ENCODE data around the gene C1S.
"Not testable (repeated sequence)": the region's sequence is repeated elsewhere in the genome, so short reads cannot be mapped to it uniquely, and the experiment has no call there.

The C1S gene

DNA sequence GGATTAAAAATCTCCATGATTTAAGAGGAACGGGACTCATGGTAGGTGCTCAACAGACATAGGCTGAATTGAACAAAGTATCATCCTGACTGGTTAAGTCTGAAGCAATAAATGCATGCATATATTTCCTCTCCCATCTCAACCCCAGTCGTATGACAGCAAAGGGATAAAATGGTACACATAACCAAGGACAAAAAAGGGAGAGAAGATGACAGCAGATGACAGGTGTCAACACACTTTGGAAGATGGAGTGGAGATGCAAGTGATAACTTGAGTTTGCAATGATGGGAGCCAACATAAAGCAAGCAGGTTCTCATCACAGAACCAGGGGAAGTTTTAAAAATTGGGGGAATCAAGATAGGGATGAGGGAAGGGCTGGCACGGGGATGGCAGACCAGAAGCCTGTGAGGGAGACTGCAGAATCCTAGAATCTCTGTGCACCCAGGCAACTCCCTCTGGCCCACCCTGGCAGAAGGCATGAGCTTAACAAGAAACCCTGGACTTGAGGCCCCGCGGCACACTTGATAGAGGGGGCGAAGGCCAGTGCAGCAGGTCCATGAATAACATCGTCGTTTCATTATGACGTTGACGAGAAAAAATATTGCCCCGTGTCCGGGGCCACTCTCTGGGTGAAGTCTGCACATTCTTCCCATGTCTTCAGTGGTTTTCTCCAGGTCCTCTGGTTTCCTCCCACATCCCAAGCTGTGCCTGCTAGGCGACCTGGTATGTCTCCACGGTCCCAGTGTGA lies 43.5 kb downstream of the C1S start:
- no peak for DNase-seq (ENCODE audit: low read depth)

DNA sequence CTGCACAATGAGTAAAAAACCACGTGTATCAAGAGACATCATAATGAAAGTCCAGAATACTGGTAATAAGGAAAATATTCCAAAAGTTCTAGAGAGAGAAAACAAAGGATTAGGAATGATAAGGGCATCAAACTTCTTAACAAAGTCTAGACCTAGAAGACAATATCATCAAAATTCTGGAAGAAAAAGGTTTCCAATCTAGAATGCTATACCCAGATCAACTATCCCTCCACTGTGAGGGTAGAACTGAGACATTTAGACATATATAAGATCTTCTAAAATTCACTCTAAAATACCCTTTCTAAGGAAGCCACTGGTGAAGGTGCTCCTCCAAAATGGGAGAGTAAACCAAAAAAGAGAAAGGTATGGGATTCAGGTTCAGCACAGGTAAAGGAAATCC lies 45.6 kb downstream of the C1S start:
- DNase-seq (ENCODE audit: low read depth) = no peak

DNA sequence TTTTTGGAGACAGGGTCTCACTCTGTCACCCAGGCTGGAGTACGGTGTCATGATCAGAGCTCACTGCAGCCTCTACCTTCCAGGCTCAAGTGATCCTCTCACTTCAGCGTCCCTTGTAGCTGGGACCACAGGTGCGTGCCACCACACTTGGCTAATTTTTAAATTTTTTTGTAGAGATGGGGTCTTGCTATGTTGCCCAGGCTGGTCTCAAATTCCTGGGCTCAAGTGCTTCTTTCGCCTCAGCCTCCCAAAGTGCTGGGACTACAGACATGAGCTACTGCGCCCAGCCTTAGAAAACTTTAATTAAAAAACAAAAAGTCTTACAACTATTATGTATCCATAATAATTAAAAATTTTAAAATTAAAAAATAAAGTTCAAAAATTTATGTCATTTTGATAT lies 46.7 kb downstream of the C1S start:
- not testable (repeated sequence) for DNase-seq (ENCODE audit: low read depth)

DNA sequence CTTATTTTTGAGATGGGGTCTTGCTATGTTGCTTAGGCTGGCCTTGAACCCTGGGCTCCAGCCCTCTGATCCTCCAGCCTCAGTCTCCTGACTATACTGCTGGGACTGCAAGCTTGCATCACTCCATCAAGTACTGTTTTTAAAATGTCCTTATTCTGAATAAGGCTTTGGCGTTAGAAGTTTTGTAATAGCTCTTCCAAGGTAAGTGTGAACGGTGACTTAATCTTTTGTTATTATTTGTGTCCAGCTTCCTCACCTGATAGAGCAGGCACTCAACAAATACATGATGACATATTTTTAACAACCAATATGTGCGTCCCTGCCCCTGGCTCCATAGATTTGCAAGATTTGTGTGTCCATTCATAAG lies 47.1 kb downstream of the C1S start:
- DNase-seq (ENCODE audit: low read depth) = no peak

DNA sequence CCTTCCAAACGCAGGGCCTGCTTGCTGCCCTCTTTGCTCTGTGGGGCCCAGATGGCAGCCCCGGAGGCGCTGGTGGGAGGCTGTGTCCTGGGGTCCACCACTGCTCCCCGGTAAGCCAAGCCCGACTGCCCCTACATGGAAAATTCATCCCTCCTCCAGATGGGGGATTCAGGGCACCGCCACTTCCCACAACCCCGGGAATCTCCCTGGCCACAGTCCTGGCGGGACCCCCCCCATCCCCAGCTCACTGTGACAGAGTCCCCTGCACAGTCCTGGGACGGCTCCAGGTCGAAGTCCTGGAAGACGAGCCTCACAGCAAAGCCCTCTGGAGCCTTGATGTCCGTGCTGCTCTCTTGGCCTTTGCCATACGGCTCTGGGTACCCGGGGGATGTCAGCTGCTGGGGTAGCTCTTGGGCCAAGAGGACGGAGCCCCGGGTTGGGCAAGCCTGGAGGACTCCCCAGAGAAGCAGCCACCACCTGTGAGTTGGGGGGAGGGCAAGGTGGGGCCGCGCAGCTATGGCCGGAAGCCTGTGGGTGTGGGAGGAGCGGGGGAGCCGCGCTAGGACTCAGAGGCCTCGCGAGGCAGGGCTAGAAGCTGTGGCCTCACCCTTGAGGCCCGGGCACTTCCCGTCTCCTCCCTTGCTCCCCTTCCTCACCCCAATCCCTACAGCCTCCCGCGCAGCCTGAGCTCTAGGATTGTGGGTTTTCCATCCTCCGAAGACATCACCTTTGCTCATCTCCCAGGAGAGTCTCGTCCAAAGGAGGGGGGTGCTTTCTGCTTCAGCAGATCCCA lies 47.7 kb downstream of the C1S start:
- peak; percentile 41 for DNase-seq (ENCODE audit: low read depth)

DNA sequence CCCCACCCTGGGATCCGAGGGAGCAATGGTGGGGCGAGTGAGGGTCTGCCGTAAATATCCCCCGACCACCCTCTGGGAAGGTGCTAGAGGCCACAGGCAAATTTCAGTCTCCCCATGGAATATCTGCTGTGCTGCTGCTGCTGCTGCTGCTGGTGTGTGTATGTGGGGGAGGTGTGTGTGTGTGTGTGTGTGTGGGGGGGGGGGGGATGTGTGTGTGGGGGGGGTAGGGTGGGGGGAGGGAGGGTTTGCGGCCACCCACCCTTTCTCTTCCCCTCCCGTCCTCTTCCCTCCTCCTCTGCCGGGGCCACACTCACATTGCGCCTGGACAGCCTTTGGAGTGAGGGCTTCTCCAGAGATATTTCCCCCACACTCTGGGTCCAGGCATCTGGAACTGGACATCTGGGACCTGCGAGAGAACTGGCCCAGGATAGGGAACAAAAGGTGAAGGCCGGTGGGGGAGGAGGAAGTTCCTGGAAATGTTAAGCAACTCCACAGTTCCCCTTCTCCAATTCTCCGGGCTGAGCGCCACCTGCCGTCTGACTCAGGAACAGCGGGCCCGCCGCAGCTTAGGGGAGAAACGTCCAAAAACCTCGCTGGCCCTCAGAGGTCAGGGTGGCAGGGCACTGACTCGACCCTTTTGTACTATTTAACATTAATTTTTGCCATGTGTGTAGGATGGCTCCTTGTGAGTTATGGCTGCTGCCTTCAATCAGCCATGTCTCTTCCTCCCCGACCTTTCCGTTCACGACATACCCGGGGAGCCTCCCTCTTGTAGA lies 48.5 kb downstream of the C1S start, which contains the start of gene C1RL:
Gene C1RL, minus strand, starts transcription at position 419 of the 776 bp plus-strand sequence. Its CDS starts 34 bp downstream, at position 385.
- DNase-seq (ENCODE audit: low read depth) = peak; percentile 69

DNA sequence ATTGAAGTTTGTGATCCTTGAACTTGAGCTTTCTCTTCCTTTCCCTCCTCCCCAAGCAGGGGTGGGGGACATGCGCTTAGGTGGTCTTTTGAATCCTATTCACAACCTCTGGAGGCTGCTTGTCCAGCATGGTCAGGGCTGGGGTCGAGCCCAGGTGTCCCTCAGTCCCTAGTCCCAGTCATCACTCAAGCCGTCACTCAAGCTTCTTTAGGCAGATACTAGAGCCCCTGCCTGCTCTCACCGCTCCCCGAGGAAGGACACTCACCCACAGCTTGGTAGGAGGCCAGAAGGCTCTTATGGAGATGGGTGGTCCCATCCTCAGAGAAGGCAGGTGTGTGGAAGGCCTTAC lies 49.0 kb downstream of the C1S start:
- no peak for DNase-seq (ENCODE audit: low read depth)

DNA sequence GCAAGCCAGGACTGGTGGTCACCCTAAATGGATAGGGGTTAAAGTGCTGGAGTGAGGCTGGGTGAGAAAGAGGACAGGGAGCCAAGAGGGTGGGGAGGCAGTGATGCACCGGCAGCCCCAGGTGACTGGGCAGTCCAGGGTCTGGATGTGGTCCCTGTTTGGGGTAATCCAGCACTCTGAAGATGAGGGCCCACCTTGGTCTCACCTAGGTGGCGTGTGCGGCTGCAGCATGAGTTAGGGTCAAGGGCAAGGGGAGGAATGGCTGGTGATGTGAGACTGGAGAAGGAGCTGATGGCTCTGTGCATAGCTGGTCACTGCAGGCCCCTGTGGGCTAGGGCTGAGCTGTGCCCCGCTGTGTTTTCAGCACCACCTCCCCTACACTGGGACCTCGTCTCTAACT lies 50.1 kb downstream of the C1S start:
- no peak for DNase-seq (ENCODE audit: low read depth)

DNA sequence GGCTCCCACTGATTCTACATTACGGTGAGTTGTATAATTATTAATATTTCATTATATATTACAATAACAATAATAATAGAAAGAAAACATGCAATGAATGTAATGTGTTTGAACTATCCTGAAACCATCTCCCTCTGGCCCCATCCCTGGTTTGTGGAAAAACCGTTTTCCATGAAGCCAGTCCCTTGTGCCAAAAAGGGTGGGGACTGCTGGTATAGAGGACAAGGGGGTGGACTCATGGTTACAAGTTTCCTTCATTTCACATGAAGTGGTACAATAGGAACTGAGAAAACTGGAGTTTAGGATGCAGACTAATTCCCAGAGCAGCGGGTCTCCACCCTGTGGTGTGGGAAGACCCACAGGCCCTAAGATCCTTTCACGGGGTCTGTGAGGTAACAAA lies 51.5 kb downstream of the C1S start:
- no peak for DNase-seq (ENCODE audit: low read depth)

DNA sequence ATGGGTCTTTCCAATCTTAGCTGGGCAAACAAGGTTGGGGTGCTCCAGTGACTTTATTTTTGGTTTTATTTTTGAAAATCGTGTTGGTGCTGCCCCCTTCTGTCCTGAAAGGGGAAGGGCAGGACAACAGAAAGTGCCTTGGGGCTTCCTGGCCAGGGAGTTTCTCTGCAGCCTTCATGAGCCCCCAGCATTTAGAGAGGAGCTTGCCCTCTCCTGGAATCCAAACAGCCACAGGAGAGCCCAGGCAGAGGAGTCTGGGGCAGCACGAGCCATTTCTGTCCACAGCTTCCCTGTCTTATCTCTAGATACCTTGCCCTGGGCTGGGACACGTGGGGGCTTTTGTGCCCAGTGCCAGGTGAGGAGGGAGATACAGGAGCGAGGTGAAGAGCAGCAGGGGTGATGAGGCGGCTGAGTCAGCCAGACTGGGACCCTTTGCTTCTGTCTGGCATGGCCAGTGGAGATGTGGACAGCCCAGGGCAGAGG lies 52.9 kb downstream of the C1S start:
- peak; percentile 13 for DNase-seq (ENCODE audit: low read depth)

DNA sequence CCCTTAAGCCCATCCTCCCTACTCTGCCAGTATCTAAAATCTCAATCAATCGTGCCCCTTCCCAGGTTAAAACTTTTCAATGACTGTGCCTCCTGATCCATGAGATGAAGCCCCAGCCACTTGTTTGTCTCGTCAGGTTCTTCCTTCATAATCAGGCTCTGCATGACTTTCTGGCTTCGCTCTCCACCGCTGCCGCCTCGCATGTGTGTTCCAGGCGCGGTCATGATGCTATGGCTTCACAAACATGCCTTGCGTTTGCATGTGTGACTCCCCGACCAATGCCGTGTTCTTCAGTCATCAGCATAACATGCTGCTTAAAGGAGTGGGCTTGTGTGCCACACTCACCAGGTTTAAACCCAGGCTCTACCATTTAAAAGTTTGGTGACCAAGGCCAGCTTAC lies 53.5 kb downstream of the C1S start:
- DNase-seq (ENCODE audit: low read depth) = no peak

DNA sequence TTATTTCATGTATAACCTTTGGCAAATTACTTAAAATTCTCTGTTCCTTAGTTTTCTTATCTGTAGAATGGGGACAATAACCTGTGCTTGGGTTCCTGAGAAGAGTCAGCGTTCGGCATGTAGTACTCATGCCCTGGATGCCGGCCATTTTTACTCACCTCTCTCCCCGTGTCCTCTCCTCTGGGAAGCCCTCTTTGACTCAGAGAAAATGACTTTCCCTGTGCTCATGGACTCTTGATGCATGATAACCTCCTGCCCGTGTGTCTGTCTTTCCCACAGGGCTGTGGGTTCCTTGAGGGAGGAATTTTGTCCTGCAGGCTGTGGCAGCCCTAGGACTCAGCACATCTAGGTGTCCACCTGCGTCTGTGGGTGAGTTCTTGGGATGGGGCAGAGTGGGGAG lies 54.3 kb downstream of the C1S start:
- DNase-seq (ENCODE audit: low read depth) = no peak

DNA sequence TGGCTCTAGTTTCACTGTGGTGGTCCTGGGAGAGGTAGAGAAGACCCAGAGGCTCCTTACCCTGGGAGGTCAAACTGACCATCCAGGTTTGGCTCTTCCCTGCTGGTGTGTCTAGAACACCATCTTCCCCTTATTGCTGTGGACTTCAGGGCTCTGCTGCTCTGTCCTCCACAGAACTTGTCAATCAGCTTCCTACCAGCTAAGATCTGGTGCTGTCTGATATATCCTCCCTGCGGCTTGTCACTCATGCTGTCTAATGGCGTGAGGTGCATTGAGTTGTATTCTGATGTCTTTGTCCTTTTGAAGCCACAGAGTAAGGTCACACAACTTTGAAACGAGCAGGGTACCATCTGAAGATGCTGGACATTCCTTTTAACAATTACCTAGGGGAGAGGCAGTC lies 55.7 kb downstream of the C1S start:
- no peak for DNase-seq (ENCODE audit: low read depth)

DNA sequence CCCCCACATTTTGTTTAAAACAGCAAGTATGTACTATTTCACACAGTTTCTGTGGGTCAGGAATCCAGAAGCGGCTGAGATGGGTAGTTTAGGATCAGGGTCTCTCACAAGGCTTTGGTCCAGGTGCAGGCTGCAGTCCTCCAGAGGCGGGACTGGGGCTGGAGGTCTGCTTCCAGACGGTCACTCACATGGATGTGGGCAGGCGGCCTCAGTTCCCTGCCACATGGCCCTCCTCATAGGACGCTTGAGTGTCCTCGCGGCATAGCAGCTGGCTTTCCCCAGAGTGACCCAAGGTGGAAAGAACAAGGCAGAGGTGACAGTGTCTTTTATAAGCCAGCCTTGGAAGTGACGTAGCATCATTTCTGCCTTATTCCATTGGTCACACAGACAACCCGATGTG lies 56.4 kb downstream of the C1S start:
- no peak for DNase-seq (ENCODE audit: low read depth)

DNA sequence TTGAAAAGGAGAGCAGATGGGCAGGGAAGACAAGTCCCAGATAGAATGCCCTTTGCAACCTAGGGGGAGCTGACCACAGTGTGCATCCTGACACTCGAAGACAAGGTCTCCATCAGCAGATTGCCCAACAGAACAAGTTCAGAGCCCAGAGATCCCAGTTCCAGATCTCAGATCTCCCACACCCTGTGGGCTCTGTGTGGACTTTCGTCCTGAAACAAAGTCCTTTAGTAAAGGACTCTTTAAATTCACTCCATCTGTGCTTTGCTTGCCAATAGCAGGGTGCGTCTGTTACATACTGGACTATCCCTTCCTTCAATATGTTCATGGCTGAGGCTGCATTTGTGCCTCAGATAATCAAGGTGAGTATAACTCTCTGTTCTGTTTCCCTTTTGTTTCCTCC lies 57.2 kb downstream of the C1S start:
- no peak for DNase-seq (ENCODE audit: low read depth)

DNA sequence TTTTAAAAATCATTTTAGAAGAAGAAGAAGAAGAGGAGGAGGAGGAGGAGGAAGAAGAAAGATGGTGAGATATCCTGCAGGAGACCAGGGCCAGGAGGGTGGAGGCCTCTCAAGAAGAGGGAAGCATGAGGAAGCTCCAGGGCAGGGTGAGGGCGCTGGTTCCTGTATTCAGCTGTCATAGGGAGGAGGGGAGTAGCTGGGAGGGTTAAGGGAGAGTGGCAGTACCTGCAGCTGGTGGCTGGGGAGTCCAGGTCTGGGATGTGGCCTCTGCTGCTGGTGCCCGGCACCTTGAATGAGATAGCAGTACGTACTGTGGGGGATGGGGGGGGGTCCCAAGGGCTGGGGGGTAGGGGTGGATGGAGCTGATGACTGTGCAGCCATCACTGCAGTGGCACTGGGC lies 58.4 kb downstream of the C1S start:
- DNase-seq (ENCODE audit: low read depth) = no peak

DNA sequence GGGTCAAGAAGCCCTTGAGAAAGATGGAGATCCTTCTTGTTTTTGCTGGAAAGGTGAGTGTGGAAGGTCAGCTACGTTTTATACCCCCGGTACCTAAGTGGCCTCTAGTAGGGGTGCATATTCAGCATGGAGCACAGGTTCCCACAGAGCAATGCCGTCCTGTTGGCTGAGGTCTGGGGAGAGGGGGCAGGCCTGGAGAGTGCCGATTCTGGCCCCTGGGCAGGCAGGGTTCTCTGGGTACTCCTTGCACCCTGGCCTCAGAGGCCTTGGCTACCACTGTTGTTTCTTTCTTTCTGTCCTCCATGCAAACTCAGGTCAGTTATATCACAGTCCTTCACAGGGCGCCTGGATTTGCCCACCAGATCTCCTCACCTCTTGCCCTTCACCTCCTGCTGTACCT lies 59.6 kb downstream of the C1S start:
- DNase-seq (ENCODE audit: low read depth) = no peak
